AG04449 (cell line): ENCODE measurements around the gene WDR83.

Experiments used
- CTCF ChIA-PET: fragments of 350-600 bp; formaldehyde crosslinking; extraction: SDS; loops from one replicate; lab custom pipeline; 2021; ENCODE audit warnings: antibody characterized with exemption; lab: Yijun Ruan, JAX
- POLR2A ChIA-PET: fragments of 400-600, 350-600 bp; formaldehyde crosslinking; extraction: SDS; loops from one replicate; lab custom pipeline; 2020; ENCODE audit warnings: antibody characterized with exemption, inconsistent platforms; lab: Yijun Ruan, JAX
- DNase-seq: peaks from one replicate; pipeline ENCODE4 v3.0.0-alpha.2; 2010; ENCODE audit warnings: low read depth, low spot score
- H3K4me3 ChIP-seq: 2 replicates; pipeline ENCODE4 v1.5.1; 2011; ENCODE audit warnings: low read depth, mild to moderate bottlenecking, control low read depth, low read length
- TF ChIP-seq, protein P1 (sequence below): IDR thresholded peaks from one replicate; pipeline ENCODE4 v1.5.1; 2011; ENCODE audit warnings: mild to moderate bottlenecking, moderate library complexity, low read length, control low read depth, inconsistent platforms; ENCODE audit not compliant: insufficient read depth; ENCODE audit errors: missing control alignments

WDR83 gene

DNA sequence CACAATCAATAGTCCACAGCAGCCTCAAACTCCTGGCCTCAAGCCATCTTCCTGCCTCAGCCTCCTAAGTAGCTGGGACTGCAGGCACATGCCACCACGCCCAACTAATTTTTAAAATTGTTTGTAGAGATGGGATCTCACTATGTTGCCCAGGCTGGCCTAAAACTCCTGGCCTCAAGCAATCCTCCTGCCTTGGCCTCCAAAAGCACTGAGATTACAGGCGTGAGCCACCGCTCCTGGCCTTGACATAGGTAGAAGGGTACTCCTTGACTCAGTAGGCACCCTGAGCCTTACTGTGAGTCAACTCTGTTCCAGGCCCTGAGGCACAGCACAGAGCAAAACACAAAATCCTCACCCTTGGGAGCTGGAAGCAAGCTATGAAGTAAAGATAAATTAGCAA, 49.3 kb downstream of the WDR83 start:
- DNase-seq = no peak
- no peak overlapping the region for H3K4me3 ChIP-seq
- TF ChIP-seq, protein P1, sequence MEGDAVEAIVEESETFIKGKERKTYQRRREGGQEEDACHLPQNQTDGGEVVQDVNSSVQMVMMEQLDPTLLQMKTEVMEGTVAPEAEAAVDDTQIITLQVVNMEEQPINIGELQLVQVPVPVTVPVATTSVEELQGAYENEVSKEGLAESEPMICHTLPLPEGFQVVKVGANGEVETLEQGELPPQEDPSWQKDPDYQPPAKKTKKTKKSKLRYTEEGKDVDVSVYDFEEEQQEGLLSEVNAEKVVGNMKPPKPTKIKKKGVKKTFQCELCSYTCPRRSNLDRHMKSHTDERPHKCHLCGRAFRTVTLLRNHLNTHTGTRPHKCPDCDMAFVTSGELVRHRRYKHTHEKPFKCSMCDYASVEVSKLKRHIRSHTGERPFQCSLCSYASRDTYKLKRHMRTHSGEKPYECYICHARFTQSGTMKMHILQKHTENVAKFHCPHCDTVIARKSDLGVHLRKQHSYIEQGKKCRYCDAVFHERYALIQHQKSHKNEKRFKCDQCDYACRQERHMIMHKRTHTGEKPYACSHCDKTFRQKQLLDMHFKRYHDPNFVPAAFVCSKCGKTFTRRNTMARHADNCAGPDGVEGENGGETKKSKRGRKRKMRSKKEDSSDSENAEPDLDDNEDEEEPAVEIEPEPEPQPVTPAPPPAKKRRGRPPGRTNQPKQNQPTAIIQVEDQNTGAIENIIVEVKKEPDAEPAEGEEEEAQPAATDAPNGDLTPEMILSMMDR = no peak
- ChIA-PET POLR2A (no interaction called here), CTCF (interaction anchor here (0.6 to 7.2 kb wide), 7 partner anchors 10 to 731 kb away, joined by 3 to 46 read pairs (median 4); no protein-coding TSS in a partner anchor)

DNA sequence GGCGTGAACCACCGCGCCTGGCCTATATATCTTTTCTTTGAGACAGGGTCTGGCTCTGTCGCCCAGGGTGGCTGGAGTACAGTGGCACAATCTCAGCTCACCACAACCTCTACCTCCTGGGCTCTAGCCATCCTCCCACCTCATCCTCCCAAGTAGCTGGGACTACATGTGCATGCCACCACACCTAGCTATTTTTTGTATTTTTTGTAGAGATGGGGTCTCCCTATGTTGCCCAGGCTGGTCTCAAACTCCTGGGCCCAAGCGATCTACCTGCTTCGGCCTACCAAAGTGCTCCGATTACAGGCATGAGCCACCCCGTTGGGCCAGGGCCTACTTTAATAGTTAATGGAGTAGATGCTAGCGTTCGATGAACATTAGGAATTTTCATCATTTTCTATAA, 53.7 kb downstream of the WDR83 start:
- CTCF ChIA-PET = interaction anchor here (1.1 to 4.8 kb wide), 4 partner anchors 13 to 76 kb away, joined by 3 to 31 read pairs (median 6); partner anchors contain the start of gene TRIR
- TF ChIP-seq, protein P1 = no peak
- no peak for DNase-seq
- peak overlapping the region; percentile 80 for H3K4me3 ChIP-seq
- POLR2A ChIA-PET = interaction anchor here (0.6 to 5.4 kb wide), 3 partner anchors 14 to 72 kb away, joined by 4 to 33 read pairs (median 6); partner anchors contain the start of genes JUNB and TRIR

DNA sequence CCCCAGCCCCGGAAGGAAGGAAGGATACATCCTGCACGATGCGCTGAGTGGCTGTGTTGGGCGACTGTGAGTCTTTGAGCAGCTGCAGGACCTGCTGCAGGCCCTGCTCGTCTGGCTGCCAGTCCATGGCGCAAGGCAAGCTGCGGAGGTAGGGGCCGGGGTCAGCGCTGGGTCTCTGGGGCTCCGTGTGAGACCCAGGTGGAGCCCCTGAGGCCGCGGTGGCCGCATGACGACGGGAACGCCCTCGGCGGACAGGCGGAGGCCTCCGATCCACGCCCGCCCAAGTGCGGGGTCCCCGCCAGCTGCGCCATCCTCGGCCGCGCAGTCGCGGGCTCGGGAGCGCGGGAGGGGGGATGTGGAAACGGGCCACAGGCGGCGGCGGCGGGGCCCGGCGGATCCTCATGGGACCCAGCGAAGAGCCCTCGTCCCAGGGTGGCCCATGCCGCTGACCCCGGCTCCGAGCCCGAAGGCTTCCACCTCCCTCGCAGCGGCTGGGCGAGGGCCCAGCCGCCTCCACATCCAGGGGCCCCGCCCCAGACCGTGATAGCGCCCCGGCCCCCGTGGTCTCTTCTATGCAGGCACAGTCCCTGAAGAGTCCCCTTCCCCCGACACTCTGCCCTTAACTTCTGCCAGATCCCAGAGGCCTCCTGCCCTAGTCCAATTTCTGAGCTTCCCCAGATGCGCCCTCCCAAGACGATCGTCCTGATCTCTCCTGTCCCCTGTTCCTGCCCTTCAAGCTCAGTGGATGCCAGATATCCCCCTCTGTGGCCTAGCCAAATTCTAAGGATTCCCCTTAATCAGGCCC, 54.4 kb downstream of the WDR83 start:
- CTCF ChIA-PET = interaction anchor here (0.7 to 4.8 kb wide), 11 partner anchors 8 to 127 kb away, joined by 3 to 31 read pairs (median 5); partner anchors contain the start of gene TRIR
- H3K4me3 ChIP-seq = peak overlapping the region; percentile 80
- POLR2A ChIA-PET = interaction anchor here (0.6 to 5.4 kb wide), 6 partner anchors 13 to 71 kb away, joined by 4 to 33 read pairs (median 6); partner anchors contain the start of genes DHPS, GET3, JUNB and TRIR
- no peak for DNase-seq
- TF ChIP-seq, protein P1 = no peak

DNA sequence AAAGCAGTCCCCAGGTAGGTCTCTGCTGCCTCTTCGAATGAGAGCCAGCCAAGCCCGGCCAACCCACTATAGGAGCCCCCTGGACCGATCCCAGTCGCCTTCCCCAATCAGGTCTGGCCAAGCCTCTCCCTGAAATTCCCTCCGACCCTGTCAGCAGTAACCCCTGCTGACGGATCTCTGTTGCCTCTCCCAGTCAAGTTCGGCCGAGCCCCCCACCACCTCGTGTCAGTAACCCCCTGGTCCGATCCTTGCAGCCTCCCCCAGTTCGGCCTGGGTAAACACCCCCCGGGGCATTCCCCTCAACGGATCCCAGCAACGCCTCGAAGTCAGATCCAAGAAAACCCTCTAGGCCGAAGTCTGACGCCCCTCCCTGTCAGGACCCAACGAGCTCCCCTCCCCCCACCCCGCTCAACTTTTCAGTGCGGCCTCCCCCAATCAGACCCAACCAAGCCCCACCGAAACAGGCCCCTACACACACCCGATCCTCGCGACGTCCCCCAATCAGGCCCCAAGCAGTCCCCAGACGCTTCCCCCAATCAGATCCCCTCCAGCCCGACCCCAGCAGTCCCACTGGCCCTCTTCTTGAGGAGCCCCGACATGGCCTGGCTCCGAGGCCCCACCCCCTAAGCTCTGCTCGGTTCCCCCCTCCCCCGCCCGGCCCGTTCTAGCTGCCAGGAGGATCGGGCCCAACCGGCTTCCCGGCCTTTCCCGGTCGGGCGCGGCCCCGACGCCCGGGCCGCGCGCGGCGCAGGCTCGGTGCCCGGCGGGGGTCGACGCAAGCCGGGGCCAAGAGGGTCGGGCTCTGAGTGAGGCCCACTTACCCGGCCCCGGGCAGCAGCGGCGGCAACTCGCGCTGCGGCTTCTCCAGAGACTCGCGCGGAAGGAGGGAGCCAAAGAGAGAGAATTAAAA, 55.3 kb downstream of the WDR83 start:
- TF ChIP-seq, protein P1 = no peak
- peak overlapping the region; percentile 80 for H3K4me3 ChIP-seq
- ChIA-PET POLR2A (interaction anchor here (0.7 to 5.4 kb wide), 8 partner anchors 9 to 71 kb away, joined by 3 to 33 read pairs (median 6); partner anchors contain the start of genes DHPS, GET3, JUNB and TRIR), CTCF (interaction anchor here (0.7 to 4.8 kb wide), 12 partner anchors 9 to 126 kb away, joined by 3 to 31 read pairs (median 5); partner anchors contain the start of gene TRIR)
- DNase-seq = peak; percentile 26

DNA sequence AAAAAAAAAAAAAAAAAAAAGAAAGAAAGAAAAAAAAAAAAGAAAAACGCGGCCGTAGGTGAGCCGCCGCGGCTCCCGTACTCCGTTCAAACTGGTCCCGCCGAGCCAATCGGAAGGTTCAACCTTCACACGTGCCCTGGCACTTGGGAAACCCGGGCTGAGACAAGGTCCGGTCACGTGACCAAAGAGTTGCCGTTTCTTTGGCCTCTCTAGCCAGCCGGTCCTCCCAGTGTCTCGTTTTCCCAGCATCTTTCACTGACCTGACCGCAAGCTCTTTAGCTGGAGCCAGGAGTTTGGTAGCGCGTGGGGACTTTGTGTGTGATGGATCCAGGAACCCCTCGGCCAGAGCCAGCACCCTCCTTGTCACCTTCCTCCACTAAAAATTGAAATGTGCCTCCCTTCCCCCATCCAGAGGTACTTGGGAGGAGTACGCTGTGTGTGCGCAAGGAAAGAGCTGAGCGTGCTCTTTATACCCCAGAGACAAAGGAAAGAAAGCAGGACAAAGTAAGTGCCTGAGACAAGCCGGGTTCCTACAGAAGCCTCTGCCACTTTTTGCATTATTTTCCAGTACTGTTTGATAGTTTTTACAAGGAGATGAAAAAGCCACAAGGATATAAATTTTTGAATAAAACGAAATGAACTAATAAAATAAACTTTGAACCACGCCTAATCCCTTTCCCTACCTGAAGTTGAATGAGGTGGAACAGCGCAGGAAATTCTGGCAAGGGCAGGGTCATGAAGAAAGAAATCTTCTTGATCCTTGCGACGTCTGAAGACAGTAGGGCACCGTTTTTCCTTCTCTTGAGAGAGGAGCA, 56.2 kb downstream of the WDR83 start:
- peak; percentile 95 for DNase-seq
- ChIA-PET POLR2A (interaction anchor here (0.7 to 5.4 kb wide), 9 partner anchors 9 to 70 kb away, joined by 3 to 33 read pairs (median 7); partner anchors contain the start of genes DHPS, GET3, JUNB and TRIR), CTCF (interaction anchor here (0.7 to 4.8 kb wide), 11 partner anchors 9 to 125 kb away, joined by 3 to 31 read pairs (median 5); partner anchors contain the start of gene TRIR)
- peak overlapping the region; percentile 80 for H3K4me3 ChIP-seq
- TF ChIP-seq, protein P1 = no peak
